Epithelial cell of esophagus (primary cell): Measurements from ENCODE around the gene RAB26.
"Not testable (repeated sequence)": the region's sequence is repeated elsewhere in the genome, so short reads cannot be mapped to it uniquely, and the experiment has no call there.

ENCODE experiments used
- DNase-seq: peaks from one replicate; pipeline ENCODE4 v3.0.0; 2010; ENCODE audit warnings: low read depth
- H3K4me3 ChIP-seq: 2 replicates; pipeline ENCODE4 v1.5.1; 2011; ENCODE audit warnings: mild to moderate bottlenecking, low read length, control low read depth
- TF ChIP-seq, protein P1 (sequence below): IDR thresholded peaks from 2 replicates; pipeline ENCODE4 v1.5.1; 2011; ENCODE audit warnings: low read depth, mild to moderate bottlenecking, low read length, control low read depth, inconsistent platforms; ENCODE audit not compliant: insufficient read depth; ENCODE audit errors: missing control alignments

RAB26 gene, protein sequence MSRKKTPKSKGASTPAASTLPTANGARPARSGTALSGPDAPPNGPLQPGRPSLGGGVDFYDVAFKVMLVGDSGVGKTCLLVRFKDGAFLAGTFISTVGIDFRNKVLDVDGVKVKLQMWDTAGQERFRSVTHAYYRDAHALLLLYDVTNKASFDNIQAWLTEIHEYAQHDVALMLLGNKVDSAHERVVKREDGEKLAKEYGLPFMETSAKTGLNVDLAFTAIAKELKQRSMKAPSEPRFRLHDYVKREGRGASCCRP

DNA sequence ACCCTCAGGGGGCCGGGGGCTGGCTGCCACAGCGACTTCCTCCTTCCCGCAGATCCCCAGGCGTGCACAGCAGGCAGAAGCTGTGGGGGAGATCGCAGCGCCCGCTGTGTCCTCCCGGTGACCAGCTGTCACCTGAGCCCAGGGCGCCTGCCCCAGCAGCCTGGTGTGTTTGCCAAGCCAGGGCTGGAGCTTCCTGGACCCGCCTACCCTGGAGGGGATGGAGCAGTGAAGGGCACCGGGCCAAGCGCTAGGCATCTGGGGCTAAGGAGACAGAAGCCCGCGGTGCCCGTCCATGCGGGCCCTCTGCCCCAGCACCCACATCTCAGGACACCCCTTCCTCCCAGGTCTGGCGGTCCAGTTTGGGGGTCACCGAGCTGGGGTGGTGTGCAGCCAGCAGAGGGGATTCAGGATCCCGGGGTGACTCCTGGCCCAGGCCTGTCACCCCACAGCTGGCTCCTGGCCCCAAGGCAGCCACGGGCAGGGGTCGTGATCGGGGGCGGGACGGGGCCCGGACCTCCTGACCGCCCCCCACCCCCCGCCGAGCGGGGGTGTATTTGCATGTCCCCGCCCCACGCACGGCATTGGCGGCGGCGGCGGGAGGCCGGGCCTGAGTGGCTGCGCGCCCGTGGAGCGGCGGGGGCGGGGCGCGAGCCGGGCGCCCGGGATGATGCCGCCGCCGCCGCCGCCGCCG, at the start of gene RAB26:
Gene RAB26, plus strand, starts transcription at position 645 of the 691 bp plus-strand sequence. CDS start 159 bp downstream, outside the sequence.
- peak within 1 kb of the TSS; percentile 24 for H3K4me3 ChIP-seq
- TF ChIP-seq, protein P1, sequence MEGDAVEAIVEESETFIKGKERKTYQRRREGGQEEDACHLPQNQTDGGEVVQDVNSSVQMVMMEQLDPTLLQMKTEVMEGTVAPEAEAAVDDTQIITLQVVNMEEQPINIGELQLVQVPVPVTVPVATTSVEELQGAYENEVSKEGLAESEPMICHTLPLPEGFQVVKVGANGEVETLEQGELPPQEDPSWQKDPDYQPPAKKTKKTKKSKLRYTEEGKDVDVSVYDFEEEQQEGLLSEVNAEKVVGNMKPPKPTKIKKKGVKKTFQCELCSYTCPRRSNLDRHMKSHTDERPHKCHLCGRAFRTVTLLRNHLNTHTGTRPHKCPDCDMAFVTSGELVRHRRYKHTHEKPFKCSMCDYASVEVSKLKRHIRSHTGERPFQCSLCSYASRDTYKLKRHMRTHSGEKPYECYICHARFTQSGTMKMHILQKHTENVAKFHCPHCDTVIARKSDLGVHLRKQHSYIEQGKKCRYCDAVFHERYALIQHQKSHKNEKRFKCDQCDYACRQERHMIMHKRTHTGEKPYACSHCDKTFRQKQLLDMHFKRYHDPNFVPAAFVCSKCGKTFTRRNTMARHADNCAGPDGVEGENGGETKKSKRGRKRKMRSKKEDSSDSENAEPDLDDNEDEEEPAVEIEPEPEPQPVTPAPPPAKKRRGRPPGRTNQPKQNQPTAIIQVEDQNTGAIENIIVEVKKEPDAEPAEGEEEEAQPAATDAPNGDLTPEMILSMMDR = no peak
- DNase-seq = peak; percentile 75

DNA sequence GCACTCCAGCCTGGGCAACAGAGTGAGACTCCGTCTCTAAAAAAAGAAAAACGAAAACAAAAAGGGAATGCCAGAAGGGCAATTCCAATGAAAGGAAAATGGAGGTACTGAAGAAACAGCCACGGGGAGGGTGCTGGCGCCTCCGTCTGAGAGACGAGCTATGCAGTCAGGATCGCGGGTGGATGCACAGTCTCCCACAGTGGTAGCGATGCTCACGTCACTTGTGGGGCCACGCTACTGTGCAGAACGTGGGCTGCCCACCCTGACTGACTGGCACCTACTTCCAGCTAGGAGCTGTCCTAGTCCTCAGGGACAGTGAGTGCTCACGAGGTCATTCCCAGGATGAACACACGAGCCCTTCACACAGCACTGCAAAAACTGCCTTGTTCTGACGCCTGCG, 46.8 kb upstream of the RAB26 start:
- H3K4me3 ChIP-seq = not testable (repeated sequence)

DNA sequence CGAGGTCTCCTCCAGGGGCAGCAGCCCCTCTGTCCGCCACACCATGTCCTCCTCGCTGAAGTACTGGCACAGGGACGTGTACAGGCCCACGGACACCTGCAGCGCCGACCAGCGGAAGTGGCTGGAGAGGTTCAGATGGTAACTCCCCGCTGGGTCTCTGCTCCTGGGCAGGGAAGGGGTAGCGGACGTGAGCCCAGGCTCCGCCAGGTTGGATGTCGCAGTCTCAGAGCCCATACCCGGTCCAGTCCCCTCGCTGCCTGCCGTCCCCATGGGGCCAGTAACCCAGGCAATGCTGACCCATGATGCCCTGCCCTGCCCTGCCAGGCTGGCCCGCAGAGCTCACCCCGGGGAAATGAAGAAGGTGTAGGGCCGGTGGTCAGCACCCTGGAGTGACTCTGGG, 46.0 kb upstream of the RAB26 start:
- TF ChIP-seq, protein P1 = no peak
- H3K4me3 ChIP-seq = no peak overlapping the region
- DNase-seq = no peak

More for the DNA sequence above, 46.8 kb upstream of the RAB26 start:
- not testable (repeated sequence) for DNase-seq

DNA sequence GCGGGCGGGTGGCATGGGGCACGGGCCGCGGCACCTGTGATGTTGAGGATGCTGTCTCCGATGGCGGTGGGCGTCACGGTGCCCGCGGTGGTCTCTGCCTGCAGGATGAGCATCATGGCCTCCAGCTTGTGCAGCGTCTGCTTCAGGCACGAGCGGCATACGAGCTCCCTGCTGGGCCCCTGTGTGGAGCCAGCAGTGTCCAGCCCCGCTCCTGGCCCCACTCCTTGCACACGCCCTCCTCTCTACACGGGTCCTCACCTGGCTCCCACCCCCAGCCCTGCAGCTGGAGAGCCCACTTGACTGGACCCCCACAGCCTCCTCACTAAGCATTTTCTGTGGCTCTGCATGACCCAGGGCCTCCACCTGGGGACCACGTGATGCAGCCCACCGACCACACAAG, 44.0 kb upstream of the RAB26 start:
- not testable (repeated sequence) for DNase-seq, H3K4me3 ChIP-seq

DNA sequence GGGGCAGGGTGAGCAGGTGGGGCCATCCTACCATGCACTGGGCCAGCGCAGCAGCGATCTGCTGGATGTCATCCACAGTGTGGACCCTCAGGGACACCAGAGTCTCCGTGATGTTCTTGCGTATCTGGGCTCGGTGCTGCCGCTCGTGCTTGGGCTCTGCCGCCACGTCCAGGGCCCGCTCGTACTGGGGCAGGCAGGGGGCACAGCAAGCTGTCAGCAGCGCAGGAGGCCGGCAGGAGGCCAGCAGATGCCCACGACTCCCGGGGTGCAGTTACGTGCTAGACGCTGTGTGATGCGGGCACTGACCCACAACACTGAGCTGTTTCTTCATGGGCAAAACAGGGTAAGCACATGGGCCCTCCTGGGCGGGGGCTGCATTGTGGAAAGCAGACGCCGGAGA, 43.1 kb upstream of the RAB26 start:
- not testable (repeated sequence) for H3K4me3 ChIP-seq, DNase-seq

DNA sequence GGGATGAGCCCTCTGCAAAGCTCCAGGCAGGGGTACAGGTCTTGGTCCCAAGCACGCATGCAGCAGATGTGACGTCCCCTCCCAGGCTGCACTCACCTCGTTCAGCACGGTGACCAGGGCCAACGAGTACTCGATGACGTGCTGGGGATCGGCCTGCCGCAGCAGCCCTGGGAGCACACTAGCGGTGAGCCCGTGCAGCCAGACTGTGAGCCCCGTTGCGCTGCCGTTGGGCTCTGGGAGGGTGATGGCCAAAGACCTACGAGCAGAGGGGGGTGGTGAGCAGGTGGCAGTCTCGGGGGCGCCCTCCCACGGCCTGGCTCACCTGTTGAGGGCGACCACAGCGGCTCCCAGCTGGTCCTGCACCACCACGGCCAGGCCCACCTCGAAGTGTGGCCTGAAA, 42.7 kb upstream of the RAB26 start:
- not testable (repeated sequence) for H3K4me3 ChIP-seq, DNase-seq

DNA sequence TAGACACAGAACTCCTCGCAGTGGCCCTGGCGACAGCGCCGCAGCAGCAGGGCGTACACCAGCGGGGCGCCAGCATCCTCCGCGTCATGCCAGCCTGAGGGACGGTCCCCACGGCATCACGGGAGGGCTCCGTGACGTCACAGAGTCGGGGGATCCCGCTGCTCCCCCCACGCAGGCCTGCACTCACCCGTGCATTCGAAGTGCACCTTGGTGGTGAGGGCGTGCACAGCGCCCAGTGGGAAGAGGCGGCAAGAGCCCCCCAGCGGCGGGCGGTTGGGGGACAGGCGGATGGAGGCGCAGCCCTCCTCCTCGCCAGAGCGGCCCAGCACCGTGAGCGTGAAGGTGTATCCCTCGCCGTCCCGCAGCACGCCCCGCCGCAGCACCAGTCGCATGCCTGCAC, 42.2 kb upstream of the RAB26 start:
- not testable (repeated sequence) for DNase-seq, H3K4me3 ChIP-seq

DNA sequence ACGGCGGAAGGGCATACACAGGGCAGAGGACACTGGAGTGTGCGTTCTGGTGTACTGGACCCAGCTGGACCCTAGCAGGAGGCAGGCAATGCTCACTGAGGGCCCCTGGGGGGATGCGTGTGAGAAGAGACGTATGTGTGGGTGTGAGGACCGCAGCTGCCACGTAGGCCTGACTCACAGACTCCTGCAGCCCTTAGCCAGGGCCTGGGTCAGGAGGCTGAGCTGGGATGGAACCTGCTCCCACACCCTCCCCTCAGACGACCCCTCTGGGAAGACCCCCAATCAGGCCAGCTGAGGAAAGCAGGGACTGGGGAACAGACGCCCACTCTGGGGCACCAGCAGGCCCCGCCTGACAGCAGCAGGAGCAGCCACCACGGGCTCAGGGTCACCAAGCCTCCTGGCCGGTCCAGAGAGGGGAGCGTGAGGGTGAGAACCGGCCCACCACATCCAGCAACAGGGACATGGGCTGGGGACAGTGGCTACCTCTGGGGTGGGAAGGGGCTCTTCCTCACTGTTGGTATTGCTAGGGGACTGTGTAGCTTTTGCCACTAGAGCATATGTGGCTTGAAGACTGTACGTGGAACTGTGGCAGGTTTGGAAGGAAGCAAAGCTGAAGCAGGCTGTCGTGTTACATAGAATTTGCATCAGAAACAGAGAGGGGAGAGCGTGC, 41.2 kb upstream of the RAB26 start:
- H3K4me3 ChIP-seq = not testable (repeated sequence)

DNA sequence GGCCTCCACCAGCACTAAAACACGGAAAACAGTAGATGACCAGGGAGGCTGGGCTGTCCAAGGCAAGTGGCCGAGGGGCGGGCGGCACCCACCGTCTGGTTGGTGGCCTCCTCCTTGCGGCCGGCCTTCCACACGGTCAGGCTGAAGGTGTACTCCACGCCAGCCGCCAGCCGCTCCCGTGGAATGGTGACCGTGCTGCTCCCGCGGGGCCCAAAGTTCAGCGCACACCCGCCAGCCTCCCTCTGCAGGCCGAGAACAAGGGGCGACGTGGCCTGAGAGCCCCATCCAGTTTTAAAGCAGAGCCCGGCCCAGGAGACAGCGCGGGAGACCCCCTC, 40.7 kb upstream of the RAB26 start:
- not testable (repeated sequence) for DNase-seq, H3K4me3 ChIP-seq

More for the DNA sequence above, 41.2 kb upstream of the RAB26 start:
- peak; percentile 62 for DNase-seq

DNA sequence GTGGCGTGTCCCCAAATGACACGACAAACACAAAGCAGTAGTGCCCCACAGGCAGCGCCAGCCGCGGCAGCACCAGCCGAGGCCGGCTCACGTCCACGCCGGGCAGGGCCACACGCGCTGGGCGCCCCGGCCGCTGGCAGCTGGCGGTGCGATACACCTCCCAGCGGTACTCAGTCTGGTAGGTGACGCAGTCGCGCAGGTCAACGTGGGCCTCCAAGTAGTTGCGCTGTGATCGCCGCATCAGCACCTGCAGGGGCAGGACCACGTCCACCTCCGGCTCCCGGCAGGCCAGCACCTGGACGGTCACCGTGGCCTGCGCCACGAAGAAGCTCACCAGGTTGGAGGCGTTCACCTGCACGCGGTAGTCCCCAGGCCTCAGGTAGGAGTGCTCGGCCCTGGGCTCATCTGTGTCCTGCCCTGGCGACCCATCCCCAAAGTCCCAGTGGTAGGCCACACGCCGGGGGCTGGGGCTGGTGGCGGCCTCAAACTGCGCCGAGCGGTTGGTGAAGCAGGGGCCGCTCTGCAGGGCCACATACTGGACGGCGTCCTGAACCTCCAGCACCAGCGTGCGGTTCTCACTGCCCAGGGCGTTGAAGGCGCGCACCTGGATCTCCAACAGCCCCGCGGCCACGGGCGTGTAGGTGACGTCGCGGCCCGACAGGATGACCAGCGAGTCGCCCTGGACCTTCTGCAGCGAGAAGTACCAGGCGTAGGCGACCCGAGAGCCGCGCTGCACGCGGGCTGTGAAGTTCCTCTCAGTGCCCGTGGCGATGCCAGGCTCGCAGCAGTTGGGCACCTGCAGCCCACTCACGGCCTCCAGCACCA, 39.8 kb upstream of the RAB26 start:
- H3K4me3 ChIP-seq, DNase-seq: not testable (repeated sequence)

DNA sequence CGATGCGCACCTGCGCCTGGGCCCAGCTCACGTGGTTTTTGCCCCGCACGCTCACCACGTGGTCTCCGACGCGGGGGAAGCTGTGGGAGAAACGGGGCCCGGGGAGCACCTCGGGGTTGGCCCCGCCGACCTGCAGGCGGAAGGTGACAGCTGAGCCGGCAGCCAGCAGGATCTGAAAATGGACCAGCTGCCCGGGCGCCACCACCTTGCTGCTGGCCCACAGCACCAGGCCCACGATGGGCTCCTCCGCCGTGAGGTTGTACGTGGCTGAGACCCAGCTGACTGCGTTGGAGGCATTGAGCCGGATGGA, 39.2 kb upstream of the RAB26 start:
- H3K4me3 ChIP-seq, DNase-seq: not testable (repeated sequence)

DNA sequence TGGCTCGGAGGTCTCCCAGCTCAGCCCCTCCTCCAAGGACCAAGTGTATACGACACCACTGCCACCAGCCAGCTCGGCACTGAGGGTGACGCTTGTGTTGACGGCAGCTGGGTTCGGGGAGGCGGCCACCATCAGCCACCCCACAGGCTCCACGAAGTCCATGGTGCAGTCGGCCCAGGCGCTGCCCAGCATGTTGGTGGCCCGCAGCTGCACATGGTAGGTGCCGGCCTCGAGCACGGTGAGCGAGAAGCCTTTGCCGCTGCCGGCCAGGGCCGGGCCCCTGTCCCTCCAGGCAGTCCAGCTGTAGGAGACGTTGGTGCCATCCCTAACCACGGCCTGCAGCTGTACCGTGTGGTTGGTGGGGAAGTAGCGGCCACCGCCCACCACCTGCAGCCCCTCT, 38.6 kb upstream of the RAB26 start:
- not testable (repeated sequence) for H3K4me3 ChIP-seq, DNase-seq

DNA sequence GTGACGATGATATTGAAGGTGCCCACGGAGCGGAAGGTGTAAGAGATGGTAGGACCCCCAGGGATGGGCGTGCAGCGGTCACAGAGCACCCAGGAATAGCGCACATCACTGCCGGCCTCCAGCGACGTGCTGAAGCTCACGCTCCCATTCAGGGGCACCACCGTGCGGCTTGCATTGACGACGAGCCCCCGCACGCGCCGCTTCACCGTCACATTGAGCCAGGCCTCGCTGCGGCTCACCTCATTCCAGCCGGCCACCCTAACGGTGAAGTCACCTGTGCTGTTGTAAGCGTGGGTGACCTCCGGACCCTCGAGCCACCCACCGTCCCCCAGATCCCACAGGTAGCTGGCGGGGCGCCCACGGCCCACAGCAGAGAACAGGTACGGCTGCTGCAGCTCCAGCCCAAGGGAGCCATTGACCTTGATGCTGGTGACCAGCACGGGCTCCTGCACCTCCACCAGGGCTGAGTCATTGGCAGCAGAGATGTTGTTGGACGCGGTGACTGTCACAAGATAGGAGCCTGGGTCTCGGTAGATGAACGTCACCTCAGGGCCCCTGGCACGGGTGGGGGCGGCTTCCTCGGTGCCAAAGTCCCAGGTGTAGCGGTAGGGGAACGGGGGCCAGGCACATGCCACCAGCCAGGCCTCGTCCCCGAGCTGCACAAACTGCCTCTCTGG, 38.0 kb upstream of the RAB26 start:
- H3K4me3 ChIP-seq, DNase-seq: not testable (repeated sequence)

DNA sequence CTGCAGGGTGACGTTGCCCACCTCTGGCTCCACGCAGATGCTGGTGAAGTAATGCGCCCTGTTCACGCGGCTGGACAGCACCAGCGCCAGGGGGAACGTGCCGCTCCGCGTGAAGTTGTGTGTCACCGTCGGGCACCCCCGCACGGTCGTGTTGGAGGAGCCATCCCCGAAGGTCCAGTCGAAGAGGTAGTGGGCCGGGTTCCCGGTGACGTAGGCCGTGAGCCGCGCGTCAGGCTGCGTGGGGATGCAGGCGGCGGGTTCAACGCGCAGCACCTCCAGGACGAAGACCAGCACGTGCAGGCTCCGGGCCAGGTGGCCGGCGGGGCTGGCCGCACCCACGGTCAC, 37.4 kb upstream of the RAB26 start:
- not testable (repeated sequence) for H3K4me3 ChIP-seq, DNase-seq

DNA sequence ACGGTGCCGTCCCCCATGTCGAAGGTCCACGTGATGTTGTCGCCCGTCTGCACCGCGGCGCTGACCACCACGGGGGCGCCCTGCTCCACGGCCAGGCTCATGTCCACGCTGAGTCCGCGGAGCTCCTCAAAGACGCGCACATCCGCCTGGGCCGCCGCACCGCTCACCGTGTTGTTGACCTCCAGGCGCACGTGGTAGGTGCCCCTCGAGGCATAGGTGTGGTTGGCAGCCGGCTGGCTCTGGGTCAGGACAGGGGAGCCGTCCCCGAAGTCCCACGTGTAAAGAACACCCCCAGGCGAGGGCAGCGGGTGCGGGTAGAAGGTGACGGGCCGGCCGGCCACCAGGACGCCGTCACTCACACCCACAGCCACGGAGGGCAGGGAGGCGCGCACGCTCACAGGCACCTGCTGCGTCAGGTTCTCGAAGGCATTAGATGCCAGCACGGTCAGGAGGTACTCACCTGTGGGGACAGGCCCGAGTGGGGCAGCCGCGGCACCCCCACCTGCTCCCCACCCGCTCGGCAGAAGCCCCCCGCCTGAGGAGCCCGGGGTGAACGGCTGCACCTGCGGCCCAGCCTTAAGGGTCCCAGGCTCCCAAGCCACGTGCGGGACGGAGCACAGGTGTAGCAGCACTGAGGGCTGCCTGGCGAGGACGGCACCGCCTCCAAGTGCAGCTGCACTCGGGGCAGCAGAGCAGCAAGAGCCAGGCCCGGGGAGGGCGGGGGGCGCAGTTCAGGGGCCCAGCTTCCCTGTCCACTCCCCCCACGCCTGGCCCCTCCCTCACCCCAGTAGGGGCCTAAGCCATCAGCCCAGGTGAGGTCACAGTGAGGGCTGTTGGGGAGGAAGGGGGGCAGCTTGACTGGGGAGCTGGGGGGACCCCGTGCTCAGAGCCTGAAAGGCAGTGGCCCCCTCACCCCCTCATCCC, 36.8 kb upstream of the RAB26 start:
- not testable (repeated sequence) for H3K4me3 ChIP-seq, DNase-seq
